GM13976 (cell line): ENCODE data around the gene PEAK1.

Experiments used
- DNase-seq: peaks from one replicate; pipeline ENCODE4 v3.0.0; 2012; ENCODE audit warnings: low spot score
- CTCF ChIP-seq: IDR thresholded peaks from 2 replicates; pipeline ENCODE4 v1.5.1; 2012; ENCODE audit warnings: borderline replicate concordance, mild to moderate bottlenecking; ENCODE audit not compliant: insufficient read depth; ENCODE audit errors: extremely low read depth, missing control alignments, control extremely low read depth
- in situ Hi-C: fragments of 300-500 bp; cut with MboI; formaldehyde crosslinking; loops from one replicate; pipeline ENCODE4 v1.12.0; 2022; ENCODE audit warnings: low sequenced_read_pairs, mixed read lengths, inconsistent platforms; ENCODE audit not compliant: unreplicated experiment

Gene PEAK1

DNA sequence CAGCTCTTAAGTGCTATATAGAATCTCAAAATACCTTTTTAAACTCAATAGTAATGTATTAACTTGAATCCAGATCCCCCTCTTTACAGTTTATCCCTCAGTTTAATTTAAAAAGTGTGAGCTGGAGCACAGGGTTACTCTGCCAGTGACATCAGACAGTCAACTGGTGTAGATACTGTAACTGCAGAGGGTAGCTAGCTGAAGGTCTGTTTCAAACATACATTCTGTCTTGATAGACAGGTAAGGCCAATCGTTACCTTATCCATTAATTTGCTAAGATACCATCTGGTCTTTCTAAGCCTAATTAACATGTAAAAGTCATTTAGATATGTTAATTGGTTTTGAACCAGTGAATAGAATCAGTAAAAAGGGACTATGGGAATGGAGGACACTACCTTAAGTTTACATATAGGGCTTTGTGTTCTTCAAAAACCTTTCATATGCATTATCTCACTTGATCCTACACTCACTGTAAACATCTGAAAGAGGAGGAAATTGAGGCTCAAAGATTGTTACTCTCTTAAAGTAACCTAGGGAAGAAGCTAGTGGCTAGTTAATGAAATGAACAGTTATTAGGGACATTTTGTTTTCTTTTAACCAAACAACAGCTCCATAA is 289.5 kb downstream of the PEAK1 start:
- DNase-seq, result no peak
- in situ Hi-C loops, result no loop called here
- no peak for TF ChIP-seq CTCF

GRCh38 chr15:77127626-77128025 is 292.3 kb downstream of the PEAK1 start:
- in situ Hi-C loops, result loop anchor here (10.0 kb wide), 1 partner anchor 47 kb away; no protein-coding TSS in a partner anchor

GRCh38 chr15:77126529-77127326 is 293.2 kb downstream of the PEAK1 start:
- no peak for DNase-seq
- in situ Hi-C loops, result loop anchor here (10.0 kb wide), 1 partner anchor 48 kb away; no protein-coding TSS in a partner anchor

More at GRCh38 chr15:77127626-77128025, 292.3 kb downstream of the PEAK1 start:
- DNase-seq, result no peak
- TF ChIP-seq CTCF, result no peak

GRCh38 chr15:77123854-77124253 is 296.1 kb downstream of the PEAK1 start:
- in situ Hi-C loops, result loop anchor here (10.0 kb wide), 1 partner anchor 51 kb away; no protein-coding TSS in a partner anchor

More at GRCh38 chr15:77126529-77127326, 293.2 kb downstream of the PEAK1 start:
- TF ChIP-seq CTCF, result no peak

GRCh38 chr15:77122576-77122975 is 297.3 kb downstream of the PEAK1 start:
- DNase-seq, result no peak
- TF ChIP-seq CTCF, result no peak
- in situ Hi-C loops, result loop anchor here (10.0 kb wide), 1 partner anchor 52 kb away; no protein-coding TSS in a partner anchor

More at GRCh38 chr15:77123854-77124253, 296.1 kb downstream of the PEAK1 start:
- no peak for TF ChIP-seq CTCF
- no peak for DNase-seq

DNA sequence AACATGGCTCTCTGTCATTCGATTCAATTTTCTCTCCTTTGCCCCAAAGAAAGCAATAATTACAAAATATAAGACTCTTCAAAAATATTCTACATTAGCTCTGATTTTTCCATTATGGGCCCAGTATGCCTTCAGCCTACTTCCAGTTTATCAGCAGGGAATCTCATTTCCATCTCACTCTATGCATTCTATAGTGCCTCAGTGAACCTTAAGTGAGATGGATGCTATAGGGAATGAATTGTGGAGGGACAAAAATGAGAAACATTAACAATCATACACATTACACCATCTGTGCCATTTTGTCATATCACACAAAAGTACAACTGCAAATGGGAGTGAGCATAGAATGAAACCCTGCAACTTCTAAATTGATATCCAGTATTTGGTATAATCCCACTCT is 298.3 kb downstream of the PEAK1 start:
- DNase-seq, result no peak
- in situ Hi-C loops, result loop anchor here (10.0 kb wide), 1 partner anchor 53 kb away; no protein-coding TSS in a partner anchor
- TF ChIP-seq CTCF, result no peak
